Memory B cell (primary cell): ENCODE measurements around the gene AKR1B15.

Source experiments
- ATAC-seq: fragments of 150-1000 bp; cut with Tn5 transposase; 2 replicates; pipeline ENCODE4 v1.10.0; 2021; ENCODE audit warnings: low read depth, mild to moderate bottlenecking, moderate library complexity
- DNase-seq, 2 donors: peaks; one replicate each; pipeline ENCODE4 v3.0.0; 2022; ENCODE audit warnings: low spot score in 2 of 2
- H3K27ac Mint-ChIP-seq: one replicate; pipeline ENCODE4 v1.8.0; 2022; ENCODE audit warnings: mild to moderate bottlenecking, moderate library complexity, mixed read lengths
- H3K27me3 Mint-ChIP-seq: one replicate; pipeline ENCODE4 v1.8.0; 2022; ENCODE audit warnings: mixed read lengths
- H3K36me3 Mint-ChIP-seq: one replicate; pipeline ENCODE4 v1.8.0; 2022; ENCODE audit warnings: mild to moderate bottlenecking, mixed read lengths
- H3K4me1 Mint-ChIP-seq: one replicate; pipeline ENCODE4 v1.8.0; 2022; ENCODE audit warnings: mixed read lengths
- H3K4me3 Mint-ChIP-seq: one replicate; pipeline ENCODE4 v1.8.0; 2022; ENCODE audit warnings: mild to moderate bottlenecking, moderate library complexity, mixed read lengths
- H3K9me3 Mint-ChIP-seq: one replicate; pipeline ENCODE4 v1.8.0; 2022; ENCODE audit warnings: mixed read lengths

The AKR1B15 gene

GRCh38 chr7:134625550-134625949 lies 76.6 kb downstream of the AKR1B15 start:
- H3K9me3 Mint-ChIP-seq = no peaks in the 10 kb centered on the region
- ATAC-seq (no peak), DNase-seq (no peak)
- H3K4me3 Mint-ChIP-seq = no peak overlapping the region
- no peak overlapping the region for H3K27ac Mint-ChIP-seq
- peaks cover 11% of the 10 kb centered on the region for H3K27me3 Mint-ChIP-seq
- H3K4me1 Mint-ChIP-seq = no peaks in the 10 kb centered on the region
- no peaks in the 10 kb centered on the region for H3K36me3 Mint-ChIP-seq

GRCh38 chr7:134627109-134627774 lies 78.3 kb downstream of the AKR1B15 start:
- peaks cover 12% of the 10 kb centered on the region for H3K27me3 Mint-ChIP-seq

GRCh38 chr7:134627775-134628153 lies 78.9 kb downstream of the AKR1B15 start:
- Mint-ChIP-seq H3K27me3 (peaks cover 9% of the 10 kb centered on the region), H3K27ac (no peak overlapping the region), H3K4me3 (no peak overlapping the region), H3K4me1 (no peaks in the 10 kb centered on the region), H3K36me3 (no peaks in the 10 kb centered on the region), H3K9me3 (no peaks in the 10 kb centered on the region)
- DNase-seq = no peak
- ATAC-seq = no peak

More at GRCh38 chr7:134627109-134627774, 78.3 kb downstream of the AKR1B15 start:
- no peak overlapping the region for H3K27ac Mint-ChIP-seq
- no peaks in the 10 kb centered on the region for H3K4me1 Mint-ChIP-seq
- DNase-seq (no peak), ATAC-seq (no peak)
- H3K4me3 Mint-ChIP-seq = no peak overlapping the region
- H3K9me3 Mint-ChIP-seq = no peaks in the 10 kb centered on the region
- no peaks in the 10 kb centered on the region for H3K36me3 Mint-ChIP-seq

- no peaks in the 10 kb centered on the region for H3K4me1 Mint-ChIP-seq
- no peak overlapping the region for H3K4me3 Mint-ChIP-seq
- DNase-seq (no peak), ATAC-seq (no peak)
- peaks cover 9% of the 10 kb centered on the region for H3K27me3 Mint-ChIP-seq
- H3K36me3 Mint-ChIP-seq = no peaks in the 10 kb centered on the region
- no peak overlapping the region for H3K27ac Mint-ChIP-seq
- no peaks in the 10 kb centered on the region for H3K9me3 Mint-ChIP-seq
Observed at GRCh38 chr7:134629445-134629844, 80.5 kb downstream of the AKR1B15 start.
